SU-DHL-6 (cell line): ENCODE results near the gene KCNH8.

Source experiments
- EZH2phosphoT487 ChIP-seq: fragments of 200-600 bp; sonication (generic), shearing (Covaris generic); conservative IDR thresholded peaks from 2 replicates; pipeline ENCODE4 v1.6.1; 2018; ENCODE audit warnings: mild to moderate bottlenecking, antibody characterized with exemption, low read length, moderate library complexity, mixed read lengths
- TF ChIP-seq, protein P1 (sequence below): fragments of 200-600 bp; sonication (generic); IDR thresholded peaks from one replicate; pipeline ENCODE4 v1.5.1; 2017; ENCODE audit warnings: antibody characterized with exemption, mild to moderate bottlenecking, low read length, moderate library complexity; ENCODE audit not compliant: insufficient read depth, poor library complexity, severe bottlenecking

DNA sequence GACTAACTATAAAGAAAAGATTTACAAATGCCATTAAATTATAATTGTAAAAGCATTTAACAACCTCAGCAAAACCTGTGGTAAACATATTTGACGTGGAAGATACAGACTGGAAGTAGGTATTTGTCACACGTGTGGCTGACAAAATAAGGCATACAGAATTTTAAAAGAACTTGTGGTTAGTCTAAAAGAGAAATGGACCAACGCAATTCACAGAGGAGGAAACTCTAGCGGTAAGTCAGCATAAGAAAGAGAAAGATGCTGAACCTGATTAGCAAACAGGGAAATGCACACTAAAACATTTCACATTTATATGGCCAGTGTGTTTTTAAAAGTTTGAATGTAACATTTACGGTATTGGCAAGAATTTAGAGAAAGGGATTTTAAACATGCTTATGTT, 35.3 kb downstream of the KCNH8 start:
- TF ChIP-seq EZH2phosphoT487, result no peak
- TF ChIP-seq, protein P1, sequence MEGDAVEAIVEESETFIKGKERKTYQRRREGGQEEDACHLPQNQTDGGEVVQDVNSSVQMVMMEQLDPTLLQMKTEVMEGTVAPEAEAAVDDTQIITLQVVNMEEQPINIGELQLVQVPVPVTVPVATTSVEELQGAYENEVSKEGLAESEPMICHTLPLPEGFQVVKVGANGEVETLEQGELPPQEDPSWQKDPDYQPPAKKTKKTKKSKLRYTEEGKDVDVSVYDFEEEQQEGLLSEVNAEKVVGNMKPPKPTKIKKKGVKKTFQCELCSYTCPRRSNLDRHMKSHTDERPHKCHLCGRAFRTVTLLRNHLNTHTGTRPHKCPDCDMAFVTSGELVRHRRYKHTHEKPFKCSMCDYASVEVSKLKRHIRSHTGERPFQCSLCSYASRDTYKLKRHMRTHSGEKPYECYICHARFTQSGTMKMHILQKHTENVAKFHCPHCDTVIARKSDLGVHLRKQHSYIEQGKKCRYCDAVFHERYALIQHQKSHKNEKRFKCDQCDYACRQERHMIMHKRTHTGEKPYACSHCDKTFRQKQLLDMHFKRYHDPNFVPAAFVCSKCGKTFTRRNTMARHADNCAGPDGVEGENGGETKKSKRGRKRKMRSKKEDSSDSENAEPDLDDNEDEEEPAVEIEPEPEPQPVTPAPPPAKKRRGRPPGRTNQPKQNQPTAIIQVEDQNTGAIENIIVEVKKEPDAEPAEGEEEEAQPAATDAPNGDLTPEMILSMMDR, result no peak
